GM18502 (cell line): ENCODE measurements around the gene RXRA.
A peak's percentile ranks its signal among the peaks of the same experiment; 100 is the strongest.
"Not testable (repeated sequence)": the region's sequence is repeated elsewhere in the genome, so short reads cannot be mapped to it uniquely, and the experiment has no call there.

ENCODE experiments used
- ATAC-seq: cut with Tn5 transposase; IDR thresholded peaks from one replicate; pipeline ENCODE4 v1.9.1; 2021; ENCODE audit warnings: mild to moderate bottlenecking; ENCODE audit not compliant: unreplicated experiment, poor library complexity

The RXRA gene

DNA sequence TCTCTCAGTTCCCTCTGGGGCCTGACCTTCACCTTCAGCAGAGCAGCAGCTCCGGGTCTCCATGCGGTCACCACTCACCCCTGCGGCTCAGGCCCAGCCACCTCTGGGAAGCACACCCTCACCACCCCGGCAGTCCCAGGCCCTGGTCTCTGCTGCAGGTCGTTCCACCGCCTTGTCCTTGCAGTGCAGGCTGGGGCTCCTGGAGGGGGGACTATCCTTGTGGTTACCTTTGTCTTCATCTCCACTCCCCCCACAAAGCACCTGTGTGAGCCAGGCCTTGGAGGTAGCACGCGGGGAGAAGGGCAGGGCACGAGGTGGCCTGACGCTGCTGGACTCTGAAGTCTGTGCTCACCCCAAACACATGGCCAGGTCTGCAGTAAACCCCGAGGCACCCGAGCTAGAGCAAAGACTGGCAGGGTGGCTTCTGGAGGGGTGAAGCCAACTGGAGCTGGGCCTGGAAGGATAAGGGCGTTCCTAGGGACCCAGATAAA, 33.2 kb upstream of the RXRA start:
- ATAC-seq, result no peak

DNA sequence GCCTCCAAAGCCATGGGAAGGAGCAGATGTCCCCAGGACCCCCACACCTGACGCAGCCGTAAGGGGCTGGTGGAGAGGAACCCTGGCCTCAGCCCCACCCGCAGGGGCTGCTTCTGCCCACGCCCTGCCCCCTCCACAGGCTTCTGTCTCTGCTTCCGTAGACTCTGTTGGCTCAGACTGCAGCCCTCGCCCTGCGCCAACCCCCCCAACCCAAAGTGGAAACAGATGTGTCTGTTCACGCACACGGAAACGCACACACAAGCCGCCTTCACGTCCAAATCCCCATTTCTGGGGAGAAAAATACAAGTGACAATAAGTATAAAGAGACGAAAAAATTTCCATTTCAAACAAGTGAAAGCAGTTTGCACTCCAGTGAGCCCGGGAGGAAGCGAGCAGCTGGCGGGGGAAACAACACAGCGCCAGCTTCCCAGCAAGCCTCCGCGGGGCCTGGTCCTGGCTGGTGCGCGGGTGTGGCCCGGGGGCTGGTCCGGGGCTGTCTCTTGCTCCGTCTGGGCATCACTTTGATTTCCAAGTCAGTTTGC, 32.6 kb upstream of the RXRA start:
- no peak for ATAC-seq

DNA sequence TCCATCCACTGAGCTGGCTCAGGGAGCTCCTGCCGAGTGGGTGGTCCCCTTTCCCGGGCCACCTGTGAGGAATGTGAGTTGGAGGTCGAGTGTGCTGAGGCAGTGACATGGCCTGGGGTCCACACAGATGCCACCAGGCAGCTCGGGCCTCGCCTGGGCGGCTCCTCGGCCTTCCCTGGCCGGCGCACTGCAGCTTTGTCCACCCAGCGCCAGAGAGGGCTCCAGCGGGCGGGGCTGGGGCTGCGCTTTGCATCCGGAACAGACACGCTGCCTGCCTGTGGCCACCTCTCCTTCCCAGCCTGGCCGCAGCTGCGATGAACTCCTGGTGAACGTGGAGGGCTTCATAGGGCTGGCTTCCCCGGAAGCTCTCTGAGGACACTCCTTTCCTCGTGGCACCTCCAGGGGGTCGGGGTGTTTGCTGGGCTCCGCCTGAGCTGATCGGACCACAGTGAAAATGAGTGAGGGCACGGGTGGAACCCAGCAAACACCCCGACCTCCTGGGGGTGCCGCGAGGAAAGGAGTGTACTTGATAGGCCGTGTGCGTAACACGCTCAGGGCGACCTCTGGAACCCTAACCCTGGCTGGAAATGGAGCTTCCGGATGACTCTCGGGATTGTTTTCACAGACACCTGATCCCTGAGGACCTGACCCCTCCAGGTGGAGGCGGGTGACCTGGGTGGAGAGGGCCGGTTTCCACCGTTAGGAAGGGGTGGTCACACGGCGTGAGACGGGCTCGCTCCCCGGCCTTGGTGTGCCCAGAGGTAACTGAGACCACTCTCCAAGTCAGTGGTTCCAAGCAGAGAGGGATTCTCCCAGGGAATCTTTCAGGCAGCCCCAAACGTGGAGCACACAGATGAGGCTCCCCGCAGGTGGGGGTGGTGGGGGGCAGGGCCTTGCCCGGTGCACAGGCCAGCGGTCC, 31.8 kb upstream of the RXRA start:
- no peak for ATAC-seq

DNA sequence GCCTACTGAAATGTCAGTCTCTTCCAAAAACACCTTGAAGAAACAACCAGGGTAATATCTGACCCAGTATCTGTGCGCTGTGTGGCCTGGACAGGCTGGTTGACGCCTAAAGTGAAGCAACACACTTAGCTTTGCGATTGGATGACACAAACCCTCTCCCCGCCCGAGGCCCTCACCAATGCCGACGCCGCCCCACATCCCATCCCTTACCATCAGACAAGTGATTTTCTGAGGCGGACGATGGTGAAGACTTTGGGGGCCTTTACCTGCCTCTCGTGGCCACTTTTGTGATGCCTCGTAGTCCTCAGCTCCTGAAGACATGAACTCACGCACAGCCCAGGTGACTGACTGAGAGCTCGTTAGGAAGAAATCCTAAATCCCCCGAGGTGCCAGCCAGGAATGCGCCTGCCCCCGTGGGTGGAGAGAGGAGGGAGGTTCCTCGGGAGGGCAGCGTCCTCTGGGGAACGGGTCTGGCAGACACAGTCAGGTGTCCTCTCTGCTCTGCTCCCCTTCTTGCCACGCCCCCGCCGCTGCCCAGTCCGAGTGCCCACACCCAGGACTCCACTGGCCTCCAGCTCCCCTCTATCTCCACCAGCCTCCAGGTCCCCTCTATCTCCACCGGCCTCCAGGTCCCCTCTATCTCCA, 31.0 kb upstream of the RXRA start:
- no peak for ATAC-seq

DNA sequence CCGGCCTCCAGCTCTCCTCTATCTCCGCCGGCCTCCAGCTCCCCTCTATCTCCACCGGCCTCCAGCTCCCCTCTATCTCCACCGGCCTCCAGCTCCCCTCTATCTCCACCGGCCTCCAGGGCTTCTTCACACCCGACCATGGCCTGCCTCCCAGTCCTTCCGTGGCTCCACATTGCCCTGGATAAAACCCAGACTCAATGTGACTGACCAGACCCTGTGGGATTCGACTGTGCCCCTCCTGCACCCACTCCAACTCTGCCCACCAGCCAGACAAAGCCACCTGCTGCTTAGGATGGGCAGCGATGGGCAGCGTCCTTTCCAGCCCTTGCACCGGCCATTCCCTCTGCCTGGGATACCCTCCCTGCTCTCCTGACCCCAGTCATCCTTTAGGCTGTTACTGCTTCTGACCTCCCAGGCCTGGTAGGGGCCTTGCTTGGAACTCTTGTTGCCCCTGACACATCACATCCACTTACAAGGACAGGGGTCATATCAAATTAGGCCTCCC, 30.5 kb upstream of the RXRA start:
- ATAC-seq, result no peak

DNA sequence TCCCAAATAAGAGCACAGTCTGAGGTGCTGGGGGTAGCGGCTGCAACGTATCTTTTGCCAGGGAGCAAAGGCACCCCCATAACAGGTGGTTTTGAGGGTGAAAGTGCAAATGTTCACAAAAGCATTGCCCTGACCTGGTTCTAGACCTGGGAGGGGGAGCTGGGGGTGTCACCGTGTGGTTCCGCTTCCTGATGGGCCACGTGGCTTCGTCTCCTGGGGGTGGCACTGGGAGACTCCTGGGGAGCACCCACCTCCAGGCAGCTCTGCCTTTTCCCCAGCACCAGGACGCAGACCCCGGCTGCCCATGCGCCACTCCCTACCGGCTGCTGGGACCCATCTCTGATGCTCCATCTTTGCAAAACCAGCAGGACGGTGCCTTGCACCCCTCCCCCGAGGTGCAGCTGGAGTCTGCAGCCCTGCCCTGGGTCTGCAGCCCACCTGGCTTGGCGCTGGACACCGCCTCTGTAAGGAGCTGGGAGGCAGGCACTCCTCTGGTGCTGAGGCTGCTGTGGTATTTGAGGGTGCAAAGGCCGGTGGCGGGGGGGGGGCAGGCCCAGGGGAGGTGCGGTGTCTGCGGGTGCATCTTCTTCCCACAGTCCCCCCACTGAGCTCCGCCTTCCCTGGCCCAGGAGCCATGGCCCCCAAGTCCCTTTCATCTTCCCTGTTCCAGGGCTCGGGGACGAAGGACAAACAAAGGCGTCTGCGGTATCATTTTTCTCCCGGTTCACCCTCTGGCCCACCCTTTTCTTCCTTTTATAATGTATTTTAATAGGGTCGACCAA, 29.8 kb upstream of the RXRA start:
- ATAC-seq, result no peak

DNA sequence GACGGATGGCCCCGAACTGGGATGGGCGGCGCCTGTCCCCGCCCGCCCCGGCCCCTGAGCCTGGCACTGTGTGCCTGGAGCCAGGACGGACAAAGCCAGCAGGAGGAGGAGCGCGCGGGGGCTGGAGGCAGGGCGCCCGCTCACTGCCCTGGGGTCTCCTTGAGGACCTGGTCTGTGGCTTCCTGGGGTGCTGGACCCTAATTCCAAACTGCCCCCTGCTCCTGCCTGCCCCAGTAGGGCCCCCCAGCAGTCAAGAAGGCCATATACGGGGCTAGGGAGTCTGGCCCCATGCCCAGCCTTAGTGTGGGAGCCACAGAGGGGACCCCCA, 29.2 kb upstream of the RXRA start:
- no peak for ATAC-seq

DNA sequence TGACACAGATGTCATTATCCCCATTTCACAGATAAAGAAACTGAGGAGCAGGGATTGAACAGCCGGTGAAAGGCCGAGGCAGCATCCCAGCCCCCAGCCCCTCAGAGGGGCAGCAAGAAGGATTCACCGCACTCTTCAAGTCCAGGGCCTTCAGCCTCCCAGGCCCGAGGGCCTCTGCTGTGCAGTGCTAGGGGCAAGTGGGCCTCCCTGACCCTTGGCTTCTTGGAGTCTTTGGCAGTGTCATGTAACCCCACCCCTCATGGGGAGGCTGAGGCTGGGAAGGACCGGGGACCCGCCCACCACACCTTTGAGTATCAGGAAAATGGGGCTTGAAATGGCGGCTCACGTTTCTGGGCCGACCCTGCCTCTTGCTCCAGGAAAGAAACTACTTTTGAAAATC, 28.7 kb upstream of the RXRA start:
- no peak for ATAC-seq

DNA sequence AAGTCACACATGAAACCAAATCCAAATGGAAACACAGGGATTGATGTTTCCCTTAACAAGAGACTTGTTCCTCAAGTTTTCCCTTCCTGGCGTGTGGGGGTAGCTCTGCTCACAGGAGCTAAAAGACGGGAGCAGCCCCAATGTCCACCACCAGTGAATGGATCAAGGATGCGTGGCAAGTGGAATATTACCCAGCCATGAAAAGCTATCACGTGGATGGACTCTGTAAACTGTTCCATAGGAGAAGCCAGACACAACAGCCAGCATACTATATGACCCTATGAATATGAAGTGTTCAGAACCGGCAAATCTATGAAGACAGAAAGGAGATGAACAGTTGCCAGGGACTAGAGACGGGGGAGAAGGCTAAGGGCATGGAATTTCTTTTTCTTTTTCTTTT, 28.3 kb upstream of the RXRA start:
- no peak for ATAC-seq

DNA sequence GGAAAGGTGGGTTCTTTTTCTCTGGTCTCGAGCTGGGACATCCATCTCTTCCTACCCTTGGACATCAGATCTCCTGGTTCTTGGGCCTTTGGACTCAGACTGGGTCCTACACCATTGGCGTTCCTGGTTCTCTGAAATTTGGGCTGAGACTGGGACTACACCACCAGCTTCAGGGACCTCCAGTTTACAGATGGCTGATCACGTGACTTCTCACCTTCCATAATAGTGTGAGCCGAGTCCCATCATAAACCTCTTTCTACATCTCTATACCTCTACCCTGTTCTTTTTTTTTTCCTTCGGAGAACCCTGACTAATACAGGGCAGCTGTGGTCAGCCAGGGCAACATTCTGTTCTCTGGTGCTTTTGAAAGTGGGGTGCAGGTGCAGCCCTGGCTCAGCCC, 27.2 kb upstream of the RXRA start:
- ATAC-seq, result no peak

DNA sequence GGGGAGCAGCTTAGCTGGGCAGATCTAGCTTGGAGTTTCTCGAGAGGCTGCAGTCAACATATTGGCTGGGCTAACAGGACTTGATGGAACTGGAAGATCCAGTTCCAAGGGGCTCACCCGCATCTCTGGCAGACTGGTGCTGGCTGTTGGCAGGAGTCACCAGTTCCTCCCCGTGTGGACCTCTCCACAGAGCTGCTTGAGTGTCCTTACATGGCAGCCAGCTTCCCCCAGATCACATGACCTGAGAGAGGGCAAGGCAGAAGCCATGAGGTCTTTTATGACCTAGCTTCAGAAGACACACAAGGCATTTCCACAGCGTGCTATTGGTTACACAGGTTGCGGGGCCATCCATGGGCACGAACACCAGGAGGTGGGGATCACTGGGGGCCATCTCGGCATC, 26.4 kb upstream of the RXRA start:
- no peak for ATAC-seq

DNA sequence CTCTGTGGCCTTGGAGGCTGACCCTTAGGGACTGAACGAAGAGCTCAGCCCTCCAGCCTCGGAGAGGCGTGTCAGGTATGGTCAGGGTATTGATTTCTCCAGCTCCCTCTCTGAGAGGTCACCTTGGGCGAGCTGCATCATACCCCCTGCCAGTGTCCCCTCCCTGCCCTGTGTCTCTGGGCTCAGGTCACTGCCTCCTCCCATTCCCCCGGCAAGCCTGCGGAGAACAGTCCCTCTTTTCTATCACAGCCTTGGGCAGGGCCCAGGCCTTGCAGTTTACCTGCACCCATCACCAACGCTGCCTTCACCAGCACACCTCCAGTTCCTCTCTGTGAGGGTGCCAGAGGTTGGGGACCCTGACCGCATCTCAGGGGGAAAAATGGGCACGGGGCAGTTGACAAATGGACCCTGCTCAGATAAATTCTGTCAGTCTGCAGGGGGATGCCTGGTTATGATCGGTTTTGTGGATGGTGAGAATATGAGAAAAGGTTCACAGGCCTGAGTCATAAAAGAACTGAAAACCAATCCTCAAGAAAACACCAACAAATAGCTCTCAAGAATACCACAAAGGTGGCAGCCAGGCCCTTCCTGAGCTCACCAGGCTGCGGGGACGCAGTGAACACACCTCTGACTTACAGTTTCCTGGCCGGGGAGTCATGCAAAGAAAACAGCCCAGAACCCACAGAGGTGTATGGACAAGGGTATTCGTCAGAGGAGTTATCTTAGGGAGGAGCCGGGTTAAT, 24.7 kb upstream of the RXRA start:
- ATAC-seq, result peak; percentile 63

DNA sequence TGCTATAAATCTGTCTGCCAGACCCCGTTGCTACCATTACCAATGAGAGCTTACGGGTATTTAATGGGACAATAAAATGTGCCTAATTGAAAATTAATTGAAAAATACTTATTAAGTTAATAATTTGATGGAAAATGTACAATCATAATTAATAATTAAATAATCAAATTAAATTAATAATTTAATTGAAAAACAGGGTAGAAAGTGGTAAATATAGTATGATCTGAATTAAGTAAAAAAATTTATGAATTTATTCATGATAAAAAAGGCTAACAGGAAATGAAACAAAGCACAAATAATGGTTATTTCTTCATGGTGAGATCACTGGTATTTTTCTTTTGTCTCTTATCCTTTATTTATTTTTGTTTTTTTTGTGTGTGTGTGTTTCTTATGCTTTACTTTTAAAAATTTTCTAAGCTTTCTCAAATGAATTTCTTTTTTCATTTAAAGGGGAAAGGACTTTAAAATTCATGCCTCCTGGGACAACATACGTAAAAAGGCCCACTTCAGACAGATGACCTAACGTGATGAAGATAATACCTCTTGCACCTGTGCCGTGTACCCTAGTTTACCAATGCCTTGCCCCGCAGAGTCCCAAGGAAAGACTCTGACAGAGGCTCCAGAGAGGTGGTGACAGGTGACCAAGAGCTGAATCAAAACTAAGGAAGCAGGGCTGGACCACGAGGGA, 24.0 kb upstream of the RXRA start:
- ATAC-seq, result no peak

DNA sequence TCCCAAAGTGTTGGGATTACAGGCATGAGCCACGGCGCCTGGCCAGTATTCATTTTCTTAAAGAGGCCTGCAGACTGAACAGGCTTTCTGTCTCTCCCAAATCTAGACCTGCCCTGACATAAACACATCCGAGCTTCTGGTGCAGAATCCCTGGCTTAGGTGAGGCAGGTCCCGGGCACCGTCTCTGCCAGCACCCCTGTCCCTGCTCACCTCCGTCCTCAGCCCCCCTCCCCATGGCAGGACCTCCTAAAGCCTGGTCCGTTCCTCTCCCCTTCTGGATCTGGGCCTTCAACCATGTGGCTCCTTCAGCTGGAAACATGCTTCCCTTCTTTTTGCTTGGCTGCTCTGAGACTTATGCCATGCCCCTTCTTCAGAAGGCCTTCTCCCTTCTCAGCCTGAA, 22.7 kb upstream of the RXRA start:
- no peak for ATAC-seq

DNA sequence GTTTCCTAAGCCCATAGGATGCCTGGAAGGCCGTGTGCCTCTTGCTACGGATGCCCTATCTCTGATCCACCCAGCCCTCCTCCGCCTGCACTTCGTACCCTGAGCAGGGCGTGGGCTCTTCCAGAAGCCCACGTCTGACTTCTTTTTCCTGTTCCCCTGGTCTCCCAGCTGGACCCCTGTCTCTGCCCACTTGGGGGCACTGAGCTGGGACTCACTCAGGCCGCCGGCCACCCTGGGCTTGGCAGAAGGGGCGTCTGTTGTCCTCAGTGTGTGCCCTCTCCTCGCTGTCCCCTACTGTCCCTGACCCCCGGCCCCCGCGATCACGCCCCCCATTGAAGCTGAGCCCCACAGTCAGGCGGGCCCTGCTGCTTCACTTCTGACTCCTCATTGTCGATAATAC, 22.0 kb upstream of the RXRA start:
- no peak for ATAC-seq

DNA sequence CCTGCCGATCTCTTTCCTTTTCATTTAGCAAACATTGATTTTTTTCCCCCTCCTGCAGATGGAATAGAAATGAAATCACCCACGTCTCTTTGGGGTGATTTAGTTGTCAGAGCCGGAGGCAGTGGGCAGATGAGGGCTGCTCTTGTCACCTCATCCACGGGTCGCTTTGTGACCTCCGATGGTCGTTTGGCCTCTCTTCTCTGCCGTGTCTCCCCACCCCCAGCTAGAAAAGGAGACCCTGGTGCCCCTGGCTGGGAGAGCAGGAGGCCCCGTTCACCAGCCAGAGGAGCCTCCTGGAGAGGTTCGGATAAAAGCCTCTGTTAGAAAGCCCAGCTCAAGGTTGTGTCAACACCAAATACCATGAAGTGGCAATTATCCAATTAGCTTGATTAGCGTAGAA, 21.6 kb upstream of the RXRA start:
- no peak for ATAC-seq

DNA sequence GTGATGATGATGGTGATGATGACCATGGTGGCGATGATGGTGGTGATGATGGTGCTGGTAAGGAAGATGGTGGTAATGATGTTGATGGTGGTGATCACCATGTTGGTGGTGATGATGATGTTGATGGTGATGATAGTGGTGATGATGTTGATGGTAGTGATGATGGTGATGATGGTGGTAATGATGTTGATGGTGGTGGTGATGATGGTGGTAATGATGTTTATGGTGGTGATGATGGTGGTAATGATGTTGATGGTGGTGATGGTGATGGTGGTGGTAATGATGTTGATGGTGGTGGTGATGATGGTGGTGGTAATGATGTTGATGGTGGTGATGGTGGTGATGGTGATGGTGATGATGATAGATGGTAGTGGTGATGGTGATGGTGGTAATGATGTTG, 20.7 kb upstream of the RXRA start:
- ATAC-seq, result no peak

DNA sequence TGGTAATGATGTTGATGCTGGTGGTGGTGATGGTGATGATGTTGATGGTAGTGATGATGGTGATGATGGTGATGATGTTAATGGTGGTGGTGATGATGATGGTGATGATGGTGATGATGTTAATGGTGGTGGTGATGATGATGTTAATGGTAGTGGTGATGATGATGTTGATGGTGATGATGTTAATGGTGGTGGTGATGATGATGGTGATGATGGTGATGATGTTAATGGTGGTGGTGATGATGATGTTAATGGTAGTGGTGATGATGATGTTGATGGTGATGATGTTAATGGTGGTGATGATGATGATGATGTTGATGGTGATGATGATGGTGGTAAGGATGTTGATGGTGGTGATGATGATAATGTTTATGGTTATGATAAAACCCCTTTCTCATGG, 20.2 kb upstream of the RXRA start:
- not testable (repeated sequence) for ATAC-seq
